Sigmoid colon (tissue), 3 donors: ENCODE measurements around the gene AGBL2.

Source experiments
- POLR2A ChIP-seq, 2 donors: fragments of 450-650 bp; IDR thresholded peaks; one replicate each; pipeline ENCODE4 v1.6.1; 2016; ENCODE audit warnings: antibody characterized with exemption in 2 of 2, mild to moderate bottlenecking in 2 of 2, moderate library complexity in 2 of 2
- TF ChIP-seq, protein P1 (sequence below), 4 experiments: fragments of 450-650 bp in 3 of 4; fragments of 200-600 bp in 1 of 4; IDR thresholded peaks; one replicate each; pipeline ENCODE4 v1.5.1; 2016 to 2019; ENCODE audit warnings: antibody characterized with exemption in 4 of 4, mild to moderate bottlenecking in 3 of 4, moderate library complexity in 2 of 4

DNA sequence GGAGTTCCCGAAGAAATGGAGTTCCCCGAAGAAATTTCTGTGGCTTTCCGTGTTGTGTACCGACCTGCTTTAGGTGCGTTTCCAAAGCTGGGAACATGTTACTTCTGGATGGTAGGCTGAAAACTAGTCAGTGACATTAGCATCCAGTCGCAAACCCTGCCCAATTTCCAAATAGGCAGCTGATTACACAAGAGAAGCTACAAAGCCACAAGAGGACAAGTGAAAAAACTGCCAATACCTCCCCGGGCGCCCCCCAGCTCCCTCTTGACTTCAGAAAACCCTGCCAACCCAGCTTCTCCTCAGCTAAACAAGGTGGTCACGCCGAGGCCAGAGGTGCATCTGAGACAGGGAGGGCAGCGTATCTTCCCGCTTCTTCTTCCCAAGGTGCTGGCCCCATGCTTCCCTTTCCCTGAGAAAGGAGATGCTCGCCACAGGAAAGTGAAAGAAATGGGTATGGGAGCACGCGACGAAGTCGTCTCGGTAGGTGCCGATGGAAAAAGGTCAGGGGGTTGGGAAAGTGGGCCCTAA is 551 bp downstream of the AGBL2 start:
- TF ChIP-seq POLR2A (IDR thresholded peaks at IDR 0.05) = no peak
- TF ChIP-seq, protein P1, sequence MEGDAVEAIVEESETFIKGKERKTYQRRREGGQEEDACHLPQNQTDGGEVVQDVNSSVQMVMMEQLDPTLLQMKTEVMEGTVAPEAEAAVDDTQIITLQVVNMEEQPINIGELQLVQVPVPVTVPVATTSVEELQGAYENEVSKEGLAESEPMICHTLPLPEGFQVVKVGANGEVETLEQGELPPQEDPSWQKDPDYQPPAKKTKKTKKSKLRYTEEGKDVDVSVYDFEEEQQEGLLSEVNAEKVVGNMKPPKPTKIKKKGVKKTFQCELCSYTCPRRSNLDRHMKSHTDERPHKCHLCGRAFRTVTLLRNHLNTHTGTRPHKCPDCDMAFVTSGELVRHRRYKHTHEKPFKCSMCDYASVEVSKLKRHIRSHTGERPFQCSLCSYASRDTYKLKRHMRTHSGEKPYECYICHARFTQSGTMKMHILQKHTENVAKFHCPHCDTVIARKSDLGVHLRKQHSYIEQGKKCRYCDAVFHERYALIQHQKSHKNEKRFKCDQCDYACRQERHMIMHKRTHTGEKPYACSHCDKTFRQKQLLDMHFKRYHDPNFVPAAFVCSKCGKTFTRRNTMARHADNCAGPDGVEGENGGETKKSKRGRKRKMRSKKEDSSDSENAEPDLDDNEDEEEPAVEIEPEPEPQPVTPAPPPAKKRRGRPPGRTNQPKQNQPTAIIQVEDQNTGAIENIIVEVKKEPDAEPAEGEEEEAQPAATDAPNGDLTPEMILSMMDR (IDR thresholded peaks at IDR 0.05) = no peak
